GM23248 (cell line): Measurements from ENCODE around the gene SLC1A7.

Source experiments
- EZH2 ChIP-seq: fragments of 200-600 bp; sonication (generic); IDR thresholded peaks from 2 replicates; pipeline ENCODE4 v1.6.1; 2018; ENCODE audit warnings: antibody characterized with exemption, mild to moderate bottlenecking; ENCODE audit not compliant: insufficient read depth, poor library complexity, severe bottlenecking
- EZH2phosphoT487 ChIP-seq: fragments of 200-600 bp; sonication (generic); IDR thresholded peaks from 2 replicates; pipeline ENCODE4 v1.6.1; 2018; ENCODE audit warnings: antibody characterized with exemption, moderate library complexity, mild to moderate bottlenecking, low read depth; ENCODE audit not compliant: insufficient read depth

DNA sequence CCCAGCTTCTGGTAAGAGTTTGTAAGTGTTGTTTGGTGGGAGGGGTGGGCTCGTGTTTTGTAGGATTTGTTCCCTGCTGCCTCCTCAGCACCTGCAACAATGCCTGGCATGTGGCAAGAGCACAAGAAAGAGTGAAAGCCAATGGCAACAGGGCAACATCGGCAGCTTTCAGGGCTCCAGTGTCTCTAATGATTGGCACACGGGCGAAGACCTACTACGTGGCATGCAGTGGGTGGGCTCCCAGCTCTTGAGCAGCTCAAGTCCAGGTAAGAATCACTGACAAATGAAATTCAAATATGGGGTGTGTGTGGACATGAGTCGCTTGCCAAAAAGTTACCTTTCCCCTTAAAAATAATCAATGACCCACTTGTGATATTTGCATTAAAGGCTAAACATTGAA lies 23.9 kb upstream of the SLC1A7 start:
- no peak for TF ChIP-seq EZH2
- TF ChIP-seq EZH2phosphoT487, result no peak
